HT1080 (cell line): Measurements from ENCODE around the gene FBLL1. TPM values are rescaled to one million over a fixed set of nuclear protein-coding genes. Genes with fewer than 3 reads are reported as not detected.
"Not testable (repeated sequence)": the region's sequence is repeated elsewhere in the genome, so short reads cannot be mapped to it uniquely, and the experiment has no call there.

Experiments
- DNase-seq: peaks from one replicate; pipeline ENCODE4 v3.0.0-alpha.2; 2015; ENCODE audit warnings: low read depth
- total RNA-seq: library from RNA; depleted of rRNA; stranded (reverse); fragments of >200 nt; shearing (Covaris generic); gene quantifications from 2 replicates; pipeline ENCODE4 v1.2.3, GENCODE V29; 2014

FBLL1 gene
- total RNA-seq, 1 experiment from 2014 or later, result not detected

DNA sequence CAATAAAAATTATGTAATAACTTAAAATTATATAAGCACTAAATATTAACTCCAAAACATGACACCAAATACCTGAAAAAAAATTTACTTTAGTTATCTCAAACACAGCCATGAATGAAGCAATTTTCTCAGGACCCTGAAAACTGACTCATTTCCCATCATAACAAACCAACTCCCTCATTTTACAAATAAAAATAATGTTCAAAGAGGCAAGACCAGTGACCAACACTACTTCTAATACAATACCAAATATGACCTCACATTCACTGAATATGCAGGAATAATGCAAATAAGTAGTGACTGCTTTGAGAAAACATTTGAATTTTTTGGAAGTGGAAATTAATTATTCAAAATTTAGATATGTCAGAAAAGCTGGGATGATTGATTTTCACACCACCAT is 21.6 kb downstream of the FBLL1 start:
- no peak for DNase-seq

DNA sequence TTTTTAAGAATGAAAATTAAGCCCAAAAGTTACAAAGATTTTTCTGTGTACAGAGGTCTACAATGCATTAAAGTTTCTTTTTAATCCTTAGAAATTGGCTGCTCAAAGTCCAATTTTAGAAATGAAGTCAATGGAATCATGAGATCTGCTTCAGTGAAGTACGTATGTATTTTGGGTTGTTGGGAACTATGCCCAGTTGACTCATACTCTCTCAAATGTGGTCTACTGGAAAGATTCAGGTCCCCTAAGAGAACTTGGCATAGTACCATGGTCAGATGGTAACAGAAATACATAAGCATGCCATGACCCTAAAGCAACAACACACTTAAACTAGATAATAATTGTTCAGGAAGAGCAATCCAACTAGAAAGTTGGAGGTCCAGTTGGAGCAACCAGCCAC is 23.0 kb downstream of the FBLL1 start:
- peak; percentile 62 for DNase-seq

DNA sequence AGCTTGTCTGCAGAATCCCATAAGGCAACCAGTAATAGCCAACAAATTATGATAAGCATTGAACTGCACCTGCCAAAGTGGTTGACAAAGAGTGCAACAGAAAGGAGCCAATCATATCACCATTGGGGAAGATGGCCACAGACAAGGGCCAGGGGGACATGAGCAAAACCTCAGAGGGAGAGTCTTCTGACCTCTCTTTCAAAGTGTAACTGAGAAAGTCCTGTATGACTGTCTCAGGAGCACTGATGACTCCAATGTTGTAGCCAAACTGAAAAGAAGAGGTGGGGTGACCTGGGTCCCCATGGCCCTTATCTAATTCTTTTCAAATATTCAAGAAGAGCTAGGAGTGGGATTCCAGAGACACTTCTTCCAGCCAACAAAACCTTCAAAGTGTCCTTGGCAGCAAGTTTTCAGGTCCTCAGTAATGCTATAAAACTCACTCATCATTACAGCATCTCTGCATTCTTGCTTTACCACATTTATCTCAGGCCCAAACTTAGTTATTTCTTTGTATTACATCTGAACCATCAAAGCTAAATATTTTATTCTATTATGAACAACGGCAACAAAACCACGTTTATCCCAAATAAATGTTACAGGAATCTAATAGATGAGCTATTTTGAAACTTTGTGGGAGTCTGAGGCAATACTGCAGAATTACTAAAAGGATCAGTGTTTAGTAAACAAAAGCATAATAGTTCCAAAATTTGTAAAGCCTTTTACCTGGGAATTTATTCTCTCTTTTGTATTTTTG is 24.4 kb downstream of the FBLL1 start:
- no peak for DNase-seq

DNA sequence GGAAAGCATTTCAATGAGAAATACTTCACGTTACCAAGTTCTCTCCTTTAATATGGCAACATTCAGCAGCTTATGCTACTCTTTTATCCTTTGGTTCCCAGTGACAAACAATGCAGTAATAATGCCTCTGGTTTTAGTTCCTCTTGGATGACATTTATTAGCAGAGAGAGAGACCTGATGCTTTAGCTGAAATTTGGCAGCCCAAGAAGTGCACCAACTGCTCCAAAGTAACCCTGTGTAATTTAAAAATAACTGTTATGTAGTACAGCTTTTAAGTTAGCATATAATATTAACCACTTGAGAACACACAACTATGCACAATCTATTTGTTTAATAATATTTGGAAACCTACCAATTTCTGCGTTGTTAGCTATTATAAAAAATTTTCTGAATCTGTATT is 28.3 kb downstream of the FBLL1 start:
- no peak for DNase-seq

DNA sequence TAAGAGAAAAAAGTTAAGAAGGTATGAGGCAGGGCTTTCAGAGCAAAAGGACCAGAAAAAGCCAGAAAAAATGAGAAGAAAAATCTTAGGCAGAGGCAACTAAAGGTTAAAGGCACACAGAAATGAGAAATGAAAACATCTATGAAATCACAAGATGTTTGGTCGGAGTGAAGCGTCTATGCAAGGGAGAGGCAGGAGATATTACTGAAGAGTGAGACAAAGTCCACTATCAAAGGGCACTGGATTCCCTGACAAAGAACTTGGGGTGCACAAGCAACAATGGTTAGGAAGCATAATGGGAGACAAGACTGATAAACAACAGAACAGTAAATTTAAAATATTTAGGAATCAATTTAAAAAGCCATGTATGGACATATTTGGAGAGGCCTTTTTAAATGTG is 33.2 kb downstream of the FBLL1 start:
- no peak for DNase-seq

DNA sequence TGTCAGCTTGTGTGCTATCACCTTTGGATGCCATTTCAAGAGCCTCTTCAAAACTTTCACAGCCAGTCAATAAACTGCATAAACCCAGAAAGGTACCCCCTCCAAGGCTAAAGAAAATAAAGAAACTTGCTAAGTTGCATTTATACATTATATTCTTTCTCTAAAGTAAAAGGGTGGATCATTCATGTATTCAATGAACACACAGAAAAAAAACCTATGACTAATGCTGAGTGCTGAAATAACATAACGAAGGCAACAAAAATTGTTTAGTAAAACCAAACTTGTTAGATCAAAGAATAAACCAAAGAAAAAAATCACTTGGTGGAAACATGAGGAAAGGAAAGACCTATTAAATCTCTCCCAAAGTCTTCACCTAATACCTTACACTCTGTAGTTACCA is 34.9 kb downstream of the FBLL1 start:
- no peak for DNase-seq

DNA sequence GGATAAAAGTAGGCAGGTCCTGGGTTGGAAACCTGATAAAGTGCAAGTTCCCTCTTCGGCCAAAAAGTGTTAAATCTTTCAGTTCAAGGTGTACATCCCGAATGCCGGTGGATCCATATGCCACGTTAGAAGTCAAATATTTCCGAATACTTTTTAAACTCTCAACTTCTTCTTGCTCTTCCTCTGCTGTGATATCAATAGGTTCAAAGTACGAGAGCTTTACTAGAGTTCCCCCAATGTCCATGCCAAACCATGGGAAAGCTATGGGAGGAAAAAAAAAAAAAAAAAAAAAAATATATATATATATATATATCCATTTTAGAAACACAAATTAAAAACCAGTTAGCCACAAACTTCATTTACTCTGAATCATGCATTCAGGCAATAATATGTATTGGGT is 39.6 kb downstream of the FBLL1 start:
- no peak for DNase-seq

DNA sequence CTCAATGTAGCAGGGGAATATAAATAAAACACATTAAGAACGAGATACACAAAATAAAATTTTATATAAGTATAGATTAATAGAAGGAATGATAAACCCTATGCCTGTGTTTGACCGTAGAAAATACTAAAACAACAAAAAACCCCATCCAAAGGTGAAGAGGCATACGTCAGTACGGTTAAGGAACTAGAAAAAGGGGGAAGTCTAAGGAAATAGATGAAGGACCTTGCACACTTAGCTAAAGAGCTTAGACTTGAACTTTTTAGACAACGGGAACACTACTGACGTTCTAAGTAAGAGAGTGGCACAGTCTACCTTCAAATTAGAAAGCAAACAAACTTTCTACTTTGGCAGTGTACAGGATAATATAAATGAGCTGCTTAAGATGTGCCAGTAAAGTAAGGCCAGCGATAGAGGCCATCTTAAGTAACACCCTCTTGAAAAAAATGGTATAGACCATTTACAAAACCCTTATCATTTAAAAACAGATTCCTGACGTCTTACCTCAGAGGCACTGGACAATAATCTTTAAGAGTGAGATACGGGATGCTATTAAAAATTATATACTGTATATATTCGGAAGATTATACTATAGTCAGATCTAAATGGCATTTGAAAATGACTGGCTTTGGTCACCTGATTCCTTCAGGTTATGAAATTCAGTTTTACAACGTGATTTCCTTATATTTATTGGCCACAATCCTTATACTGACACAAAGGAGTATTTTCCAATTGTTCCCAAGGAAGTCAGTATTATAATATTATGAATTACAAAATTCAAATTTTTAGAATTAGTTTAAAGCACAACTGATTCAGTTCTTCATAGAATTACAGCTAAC is 41.6 kb downstream of the FBLL1 start:
- no peak for DNase-seq

DNA sequence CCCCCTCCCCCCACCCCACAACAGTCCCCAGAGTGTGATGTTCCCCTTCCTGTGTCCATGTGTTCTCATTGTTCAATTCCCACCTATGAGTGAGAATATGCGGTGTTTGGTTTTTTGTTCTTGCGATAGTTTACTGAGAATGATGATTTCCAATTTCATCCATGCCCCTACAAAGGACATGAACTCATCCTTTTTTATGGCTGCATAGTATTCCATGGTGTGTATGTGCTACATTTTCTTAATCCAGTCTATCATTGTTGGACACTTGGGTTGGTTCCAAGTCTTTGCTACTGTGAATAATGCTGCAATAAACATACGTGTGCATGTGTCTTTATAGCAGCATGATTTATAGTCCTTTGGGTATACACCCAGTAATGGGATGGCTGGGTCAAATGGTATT is 44.6 kb downstream of the FBLL1 start:
- not testable (repeated sequence) for DNase-seq

DNA sequence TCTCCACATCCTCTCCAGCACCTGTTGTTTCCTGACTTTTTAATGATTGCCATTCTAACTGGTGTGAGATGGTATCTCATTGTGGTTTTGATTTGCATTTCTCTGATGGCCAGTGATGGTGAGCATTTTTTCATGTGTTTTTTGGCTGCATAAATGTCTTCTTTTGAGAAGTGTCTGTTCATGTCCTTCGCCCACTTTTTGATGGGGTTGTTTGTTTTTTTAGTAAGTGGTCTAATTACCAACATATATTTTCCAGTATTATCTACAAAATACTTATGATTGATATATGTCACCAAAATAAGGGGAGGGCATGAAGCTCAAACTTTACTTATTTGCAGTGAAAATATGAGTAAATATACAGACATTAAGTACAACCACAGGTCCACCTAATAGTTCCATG is 45.1 kb downstream of the FBLL1 start:
- not testable (repeated sequence) for DNase-seq

DNA sequence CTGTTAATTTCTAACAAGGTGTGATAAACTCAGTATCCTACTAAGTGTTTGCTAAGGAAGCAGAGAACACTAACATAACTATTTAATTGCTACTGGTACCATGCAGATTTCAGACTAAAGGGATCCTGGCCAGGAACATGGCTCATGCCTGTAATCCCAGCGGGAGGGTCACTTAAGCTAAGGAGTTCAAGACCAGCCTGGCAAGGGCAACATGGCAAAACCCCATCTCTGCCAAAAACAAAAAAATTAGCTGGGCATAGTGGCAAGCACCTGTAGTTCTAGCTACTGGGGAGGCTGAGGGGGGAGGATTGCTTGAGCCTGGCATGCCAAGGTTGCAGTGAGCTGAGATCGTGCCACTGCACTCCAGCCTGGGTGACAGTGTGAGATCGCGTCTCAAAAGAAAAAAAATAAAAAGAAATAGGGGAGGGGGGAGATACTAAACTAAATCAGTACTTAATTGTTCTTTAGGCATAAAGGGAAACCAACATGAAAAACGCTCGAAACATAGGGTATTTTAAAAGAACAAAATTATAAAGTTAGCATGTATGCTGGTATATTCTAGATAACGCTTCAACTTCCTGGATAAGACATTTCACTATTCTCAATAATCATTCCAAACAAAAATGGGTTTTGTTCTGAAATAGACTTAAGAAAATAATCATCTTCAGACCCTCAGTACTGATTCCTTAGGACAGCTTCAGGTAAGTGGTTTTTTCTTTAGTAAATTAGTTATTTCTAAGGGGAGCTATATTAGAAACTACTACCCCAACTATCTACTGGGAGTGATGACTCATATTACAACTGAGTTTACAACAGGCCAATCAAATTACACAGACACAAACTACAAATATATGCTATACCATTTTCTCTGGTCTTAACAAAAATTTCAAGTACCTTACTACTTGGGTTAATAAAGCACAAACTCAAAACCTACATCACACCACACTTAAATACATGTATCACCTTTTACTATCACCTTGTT is 46.6 kb downstream of the FBLL1 start:
- no peak for DNase-seq

DNA sequence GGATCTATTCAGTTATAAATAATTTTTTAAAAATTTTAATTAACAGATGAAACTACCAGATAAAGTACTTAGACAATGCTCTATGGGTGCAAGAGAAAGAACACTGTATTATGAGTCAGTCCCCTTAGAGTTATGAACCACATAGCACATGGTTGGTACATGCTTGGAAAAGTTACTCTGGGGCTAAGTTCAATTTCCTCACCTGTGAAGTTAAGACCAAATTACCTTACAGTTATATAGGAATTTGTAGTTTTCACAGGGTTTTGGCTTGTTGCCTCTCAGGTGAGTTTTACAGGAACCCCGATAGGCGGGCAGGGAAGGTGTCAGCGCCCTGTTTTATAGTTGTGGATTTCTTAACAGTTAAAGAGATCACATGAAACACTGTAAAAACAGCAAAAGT is 48.9 kb downstream of the FBLL1 start:
- peak; percentile 13 for DNase-seq

DNA sequence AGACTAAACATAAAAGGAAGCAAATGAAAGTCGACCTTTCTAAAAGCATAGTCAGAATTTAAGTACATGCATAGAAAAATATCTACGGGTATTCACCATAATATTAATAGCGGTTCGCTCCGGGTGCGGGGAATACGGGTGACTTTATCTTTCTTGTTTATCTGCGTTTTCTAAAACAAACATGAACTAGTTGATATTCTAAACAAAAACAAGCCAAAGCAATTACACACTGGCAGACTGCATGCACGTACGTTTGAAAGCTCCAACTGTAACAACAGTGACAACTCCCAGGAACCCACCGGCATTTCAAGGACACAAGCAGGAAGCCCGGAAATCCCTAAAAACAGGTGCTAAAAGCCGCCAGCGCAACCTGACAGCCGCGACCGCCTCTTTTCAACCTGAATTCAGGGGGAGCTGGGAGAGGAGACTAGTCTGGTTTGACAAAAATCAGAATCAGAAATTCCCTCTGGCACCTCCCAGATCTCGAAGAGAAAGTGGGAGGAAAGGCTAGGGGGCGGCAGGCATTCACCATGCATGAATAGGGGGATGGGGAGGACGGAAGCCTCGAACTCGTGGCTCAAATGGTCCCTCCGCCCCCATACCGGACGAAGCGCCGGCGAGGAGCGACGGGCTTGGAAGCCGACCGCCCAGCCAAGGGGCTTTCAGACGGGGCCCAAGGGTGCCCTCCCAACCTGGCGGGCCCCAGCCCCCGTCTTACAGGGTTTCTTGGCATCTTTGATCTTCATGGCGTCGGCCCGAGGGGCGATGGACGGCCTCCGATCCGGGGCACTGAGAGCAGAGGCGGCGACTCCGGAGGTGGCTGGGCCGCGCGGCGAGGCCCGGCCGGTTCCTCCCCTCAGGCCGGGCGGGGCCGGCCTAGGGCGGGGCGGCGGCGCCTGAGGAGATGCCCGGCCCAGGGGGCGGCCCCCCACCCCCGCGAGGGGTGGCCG is 49.7 kb downstream of the FBLL1 start, which contains the start of gene PANK3:
Gene PANK3, minus strand, starts transcription at position 831 of the 950 bp plus-strand sequence. Its CDS starts 85 bp downstream, at position 746.
- DNase-seq, result no peak

DNA sequence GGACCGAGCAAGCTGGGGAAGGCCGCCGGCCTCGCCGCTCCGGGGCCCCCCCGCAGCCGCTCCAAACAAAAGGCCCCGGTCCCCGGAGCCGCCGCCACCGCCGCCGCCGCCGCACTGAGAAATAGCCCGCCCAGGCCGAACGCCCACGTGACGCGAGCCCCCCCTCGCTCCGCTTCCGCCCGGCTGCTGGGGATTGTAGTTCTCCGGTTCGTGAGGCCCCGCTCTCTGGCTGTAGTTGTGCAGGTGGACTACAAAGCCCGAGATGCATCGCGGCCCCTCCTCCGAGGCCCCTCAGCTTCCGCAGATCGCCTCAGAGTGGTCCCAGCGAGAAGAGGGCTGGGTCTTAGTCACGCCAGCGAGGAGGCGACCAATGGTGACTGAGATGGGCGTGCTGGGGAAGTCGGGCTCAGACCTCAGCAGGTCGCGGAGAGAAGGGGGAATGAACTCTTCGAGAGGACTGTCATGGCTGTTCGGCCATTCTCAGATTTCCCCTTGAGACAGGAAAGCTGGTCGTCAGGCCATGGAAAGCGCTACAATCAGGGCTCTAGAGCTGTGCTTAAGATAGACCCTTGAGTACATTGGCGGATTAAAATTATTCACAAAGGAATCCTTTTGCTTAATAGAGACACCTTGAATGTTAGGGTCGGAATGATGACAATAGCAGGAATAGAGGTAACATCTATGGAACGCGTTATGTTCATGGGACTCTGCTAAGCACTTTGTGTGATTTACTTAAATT is 50.6 kb downstream of the FBLL1 start:
- peak; percentile 100 for DNase-seq

DNA sequence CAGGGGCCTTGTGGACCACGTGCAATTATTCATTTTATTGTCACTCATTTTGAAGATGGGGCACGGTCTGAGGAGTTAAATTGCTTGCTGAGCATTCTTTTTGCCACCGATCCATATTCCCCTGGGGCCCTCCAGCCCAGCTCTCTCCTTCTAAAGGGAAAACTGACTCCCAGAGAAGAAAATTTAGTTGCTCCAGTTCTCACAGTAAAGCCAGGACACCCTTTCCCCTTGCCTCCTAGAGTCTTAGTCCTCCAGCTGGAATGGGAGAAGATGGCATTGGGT is 51.1 kb downstream of the FBLL1 start:
- DNase-seq, result no peak
